H9 (cell line): ENCODE results near the gene ZNFX1. TPM values are rescaled to one million over a fixed set of nuclear protein-coding genes. Genes with fewer than 3 reads are reported as not detected.
A peak's percentile ranks its signal among the peaks of the same experiment; 100 is the strongest.

Experiments
- DNase-seq: peaks from one replicate; pipeline ENCODE4 v3.0.0-alpha.2; 2017
- H2AFZ ChIP-seq: one replicate; pipeline ENCODE4 v1.6.1; 2013; ENCODE audit warnings: mild to moderate bottlenecking, low read length, control low read depth, moderate library complexity
- H2AK5ac ChIP-seq: 2 replicates; pipeline ENCODE4 v1.6.1; 2013; ENCODE audit warnings: low read length, control low read depth, mixed read lengths; ENCODE audit not compliant: insufficient read length
- H2BK120ac ChIP-seq: one replicate; pipeline ENCODE4 v1.6.1; 2013; ENCODE audit warnings: low read depth, mild to moderate bottlenecking, low read length, control low read depth, inconsistent platforms; ENCODE audit not compliant: poor library complexity, severe bottlenecking
- H2BK12ac ChIP-seq: 2 replicates; pipeline ENCODE4 v1.6.1; 2013; ENCODE audit warnings: low read length, control low read depth, mixed read lengths, low read depth; ENCODE audit not compliant: insufficient read length
- H2BK15ac ChIP-seq: 2 replicates; pipeline ENCODE4 v1.6.1; 2013; ENCODE audit warnings: low read depth, low read length, control low read depth
- H2BK20ac ChIP-seq: one replicate; pipeline ENCODE4 v1.6.1; 2013; ENCODE audit warnings: low read depth, mild to moderate bottlenecking, low read length, control low read depth, inconsistent platforms; ENCODE audit not compliant: poor library complexity, severe bottlenecking
- H2BK5ac ChIP-seq: 2 replicates; pipeline ENCODE4 v1.6.1; 2013; ENCODE audit warnings: low read length, control low read depth, mixed read lengths; ENCODE audit not compliant: insufficient read length
- H3K14ac ChIP-seq: 2 replicates; pipeline ENCODE4 v1.6.1; 2013; ENCODE audit warnings: low read length, control low read depth; ENCODE audit not compliant: insufficient read depth
- H3K18ac ChIP-seq: 2 replicates; pipeline ENCODE4 v1.6.1; 2013; ENCODE audit warnings: low read depth, mild to moderate bottlenecking, mixed read lengths, low read length, control low read depth; ENCODE audit not compliant: insufficient read length
- H3K23ac ChIP-seq: 2 replicates; pipeline ENCODE4 v1.6.1; 2013; ENCODE audit warnings: low read length, control low read depth, mixed read lengths, low read depth; ENCODE audit not compliant: insufficient read length
- H3K23me2 ChIP-seq: 2 replicates; pipeline ENCODE4 v1.6.1; 2013; ENCODE audit warnings: low read depth, mild to moderate bottlenecking, mixed read lengths, low read length, control low read depth; ENCODE audit not compliant: insufficient read length, poor library complexity, severe bottlenecking
- H3K27ac ChIP-seq: 2 replicates; pipeline ENCODE4 v1.5.1; 2013; ENCODE audit warnings: low read length, control low read depth, mixed read lengths, low read depth; ENCODE audit not compliant: insufficient read length
- H3K27me3 ChIP-seq: 2 replicates; pipeline ENCODE4 v1.6.1; 2013; ENCODE audit warnings: low read length, control low read depth, inconsistent platforms; ENCODE audit not compliant: insufficient read depth
- H3K4ac ChIP-seq: 2 replicates; pipeline ENCODE4 v1.6.1; 2013; ENCODE audit warnings: low read depth, mild to moderate bottlenecking, control low read depth, inconsistent platforms, low read length, moderate library complexity
- H3K4me1 ChIP-seq: 2 replicates; pipeline ENCODE4 v1.6.1; 2013; ENCODE audit warnings: low read length, control low read depth, inconsistent platforms; ENCODE audit not compliant: insufficient read depth
- H3K4me2 ChIP-seq: 2 replicates; pipeline ENCODE4 v1.6.1; 2013; ENCODE audit warnings: low read length, control low read depth, mixed read lengths; ENCODE audit not compliant: insufficient read length, insufficient read depth
- H3K56ac ChIP-seq: 2 replicates; pipeline ENCODE4 v1.6.1; 2013; ENCODE audit warnings: low read depth, mild to moderate bottlenecking, mixed read lengths, low read length, control low read depth; ENCODE audit not compliant: insufficient read length
- H3K79me1 ChIP-seq: 2 replicates; pipeline ENCODE4 v1.6.1; 2013; ENCODE audit warnings: low read depth, mild to moderate bottlenecking, moderate library complexity, low read length, control low read depth, inconsistent platforms; ENCODE audit not compliant: insufficient read depth, poor library complexity, severe bottlenecking
- H3K79me2 ChIP-seq: 2 replicates; pipeline ENCODE4 v1.6.1; 2013; ENCODE audit warnings: low read length, control low read depth, inconsistent platforms; ENCODE audit not compliant: insufficient read depth
- H3K9ac ChIP-seq: 2 replicates; pipeline ENCODE4 v1.6.1; 2013; ENCODE audit warnings: low read length, control low read depth, mixed read lengths; ENCODE audit not compliant: insufficient read length; ENCODE audit errors: extremely low read depth
- H3K9me3 ChIP-seq: one replicate; pipeline ENCODE4 v1.6.1; 2013; ENCODE audit warnings: low read depth, low read length, inconsistent platforms; ENCODE audit not compliant: control insufficient read depth
- H3T11ph ChIP-seq: one replicate; pipeline ENCODE4 v1.6.1; 2013; ENCODE audit warnings: mild to moderate bottlenecking, low read length, control low read depth, inconsistent platforms
- H4K20me1 ChIP-seq: one replicate; pipeline ENCODE4 v1.6.1; 2013; ENCODE audit not compliant: control insufficient read depth, insufficient read length, insufficient read depth
- H4K5ac ChIP-seq: 2 replicates; pipeline ENCODE4 v1.6.1; 2013; ENCODE audit warnings: low read depth, mild to moderate bottlenecking, mixed read lengths, low read length, control low read depth; ENCODE audit not compliant: insufficient read length
- H4K8ac ChIP-seq: replicated peaks from 2 replicates; pipeline ENCODE4 v1.6.1; 2013; ENCODE audit warnings: low read length, control low read depth, mixed read lengths, low read depth; ENCODE audit not compliant: insufficient read length
- H4K91ac ChIP-seq: 2 replicates; pipeline ENCODE4 v1.6.1; 2013; ENCODE audit warnings: low read depth, mild to moderate bottlenecking, moderate library complexity, mixed read lengths, low read length, control low read depth; ENCODE audit not compliant: insufficient read length
- H3K27ac Mint-ChIP-seq, 3 experiments: 2 replicates in 2 of 3; 3 replicates in 1 of 3; pipeline ENCODE4 v1.8.0; 2020 to 2021; ENCODE audit warnings: mixed read lengths in 3 of 3, mild to moderate bottlenecking in 1 of 3, moderate library complexity in 1 of 3
- H3K27me3 Mint-ChIP-seq: 2 replicates; pipeline ENCODE4 v1.8.0; 2021; ENCODE audit warnings: low read depth, mild to moderate bottlenecking, moderate library complexity, mixed read lengths
- H3K36me3 Mint-ChIP-seq, 3 experiments: 2 replicates in 2 of 3; 3 replicates in 1 of 3; pipeline ENCODE4 v1.8.0; 2020 to 2021; ENCODE audit warnings: low read depth in 3 of 3, mixed read lengths in 3 of 3; ENCODE audit not compliant: insufficient read depth in 1 of 3
- H3K4me1 Mint-ChIP-seq, 2 experiments: 2 replicates each; pipeline ENCODE4 v1.8.0; 2020; ENCODE audit warnings: mixed read lengths in 2 of 2
- H3K4me3 Mint-ChIP-seq, 2 experiments: 2 replicates in 1 of 2; 3 replicates in 1 of 2; pipeline ENCODE4 v1.8.0; 2020 to 2021; ENCODE audit warnings: mild to moderate bottlenecking in 2 of 2, mixed read lengths in 2 of 2, moderate library complexity in 1 of 2
- H3K9me3 Mint-ChIP-seq, 2 experiments: 2 replicates in 1 of 2; 3 replicates in 1 of 2; pipeline ENCODE4 v1.8.0; 2020; ENCODE audit warnings: mild to moderate bottlenecking in 2 of 2, mixed read lengths in 2 of 2, moderate library complexity in 1 of 2
- WGBS: extraction: QIAGEN DNeasy Blood & Tissue Kit; methylation state at CpG from one replicate; pipeline ENCODE4 v1.1.7; 2013; ENCODE audit warnings: missing lambda C conversion rate, low lambda C conversion rate, mixed read lengths; ENCODE audit not compliant: insufficient read length; ENCODE audit errors: extremely low coverage; 5-methylcytosine and 5-hydroxymethylcytosine counted together
- total RNA-seq: library from RNA; stranded (reverse); gene quantifications from 2 replicates; pipeline ENCODE4 v1.2.1, GENCODE V29; 2021
- TF ChIP-seq, protein P1 (sequence below): fragments of 200-600 bp; sonication (generic); conservative IDR thresholded peaks from 3 replicates; pipeline ENCODE4 v1.8.0; 2021; ENCODE audit warnings: antibody characterized with exemption, mild to moderate bottlenecking

Gene ZNFX1
- total RNA-seq, 1 experiment from 2014 or later = 13.3 TPM

GRCh38 chr20:49236301-49236700, 41.6 kb downstream of the ZNFX1 start:
- Histone ChIP-seq H2BK20ac (no peak overlapping the region), H4K5ac (no peak overlapping the region), H4K91ac (no peak overlapping the region), H3K4me2 (no peak overlapping the region), H2BK5ac (no peak overlapping the region), H3K27me3 (no peaks in the 10 kb centered on the region), H3K14ac (no peak overlapping the region), H2AK5ac (no peak overlapping the region), H2BK120ac (no peak overlapping the region), H3K23ac (no peak overlapping the region), H4K8ac (no peak overlapping the region), H2AFZ (no peak overlapping the region), H3K79me1 (no peaks in the 10 kb centered on the region), H4K20me1 (no peaks in the 10 kb centered on the region), H3T11ph (no peak overlapping the region), H3K9ac (no peak overlapping the region), H2BK12ac (no peak overlapping the region), H3K4ac (no peak overlapping the region), H3K79me2 (no peaks in the 10 kb centered on the region), H3K9me3 (no peaks in the 10 kb centered on the region), H3K4me1 (no peaks in the 10 kb centered on the region), H3K27ac (no peak overlapping the region), H3K18ac (no peak overlapping the region), H3K23me2 (no peaks in the 10 kb centered on the region), H3K56ac (no peak overlapping the region), H2BK15ac (no peak overlapping the region)
- Mint-ChIP-seq H3K27me3 (no peaks in the 10 kb centered on the region), H3K9me3 (no peaks in the 10 kb centered on the region), H3K4me3 (no peak overlapping the region), H3K4me1 (no peaks in the 10 kb centered on the region), H3K27ac (peak overlapping the region in 2 of 3 experiments; percentile 28 to 61; a peak in 1 of 7 replicates), H3K36me3 (peaks cover 35 to 90% (median 77%) of the 10 kb centered on the region in 3 experiments; a peak in 6 of 7 replicates)
- WGBS = no CpG with 5 or more reads among the region's 9 CpGs
- TF ChIP-seq, protein P1, sequence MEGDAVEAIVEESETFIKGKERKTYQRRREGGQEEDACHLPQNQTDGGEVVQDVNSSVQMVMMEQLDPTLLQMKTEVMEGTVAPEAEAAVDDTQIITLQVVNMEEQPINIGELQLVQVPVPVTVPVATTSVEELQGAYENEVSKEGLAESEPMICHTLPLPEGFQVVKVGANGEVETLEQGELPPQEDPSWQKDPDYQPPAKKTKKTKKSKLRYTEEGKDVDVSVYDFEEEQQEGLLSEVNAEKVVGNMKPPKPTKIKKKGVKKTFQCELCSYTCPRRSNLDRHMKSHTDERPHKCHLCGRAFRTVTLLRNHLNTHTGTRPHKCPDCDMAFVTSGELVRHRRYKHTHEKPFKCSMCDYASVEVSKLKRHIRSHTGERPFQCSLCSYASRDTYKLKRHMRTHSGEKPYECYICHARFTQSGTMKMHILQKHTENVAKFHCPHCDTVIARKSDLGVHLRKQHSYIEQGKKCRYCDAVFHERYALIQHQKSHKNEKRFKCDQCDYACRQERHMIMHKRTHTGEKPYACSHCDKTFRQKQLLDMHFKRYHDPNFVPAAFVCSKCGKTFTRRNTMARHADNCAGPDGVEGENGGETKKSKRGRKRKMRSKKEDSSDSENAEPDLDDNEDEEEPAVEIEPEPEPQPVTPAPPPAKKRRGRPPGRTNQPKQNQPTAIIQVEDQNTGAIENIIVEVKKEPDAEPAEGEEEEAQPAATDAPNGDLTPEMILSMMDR = no peak
- no peak for DNase-seq
